GM13976 (cell line): ENCODE results near the gene TUBG1.

Experiments
- DNase-seq: peaks from one replicate; pipeline ENCODE4 v3.0.0; 2012; ENCODE audit warnings: low spot score
- in situ Hi-C: fragments of 300-500 bp; cut with MboI; formaldehyde crosslinking; loops from one replicate; pipeline ENCODE4 v1.12.0; 2022; ENCODE audit warnings: low sequenced_read_pairs, mixed read lengths, inconsistent platforms; ENCODE audit not compliant: unreplicated experiment
- TF ChIP-seq, protein P1 (sequence below): IDR thresholded peaks from 2 replicates; pipeline ENCODE4 v1.5.1; 2012; ENCODE audit warnings: borderline replicate concordance, mild to moderate bottlenecking; ENCODE audit not compliant: insufficient read depth; ENCODE audit errors: extremely low read depth, missing control alignments, control extremely low read depth

The TUBG1 gene

GRCh38 chr17:42609182-42609813, at the start of gene TUBG1, which contains the start of gene RETREG3:
Gene TUBG1, plus strand, starts transcription at chr17:42609683. Its CDS starts 55 bp downstream, at chr17:42609738.
Gene RETREG3, minus strand, starts transcription at chr17:42609374. Its CDS starts 50 bp downstream, at chr17:42609324.
- TF ChIP-seq, protein P1, sequence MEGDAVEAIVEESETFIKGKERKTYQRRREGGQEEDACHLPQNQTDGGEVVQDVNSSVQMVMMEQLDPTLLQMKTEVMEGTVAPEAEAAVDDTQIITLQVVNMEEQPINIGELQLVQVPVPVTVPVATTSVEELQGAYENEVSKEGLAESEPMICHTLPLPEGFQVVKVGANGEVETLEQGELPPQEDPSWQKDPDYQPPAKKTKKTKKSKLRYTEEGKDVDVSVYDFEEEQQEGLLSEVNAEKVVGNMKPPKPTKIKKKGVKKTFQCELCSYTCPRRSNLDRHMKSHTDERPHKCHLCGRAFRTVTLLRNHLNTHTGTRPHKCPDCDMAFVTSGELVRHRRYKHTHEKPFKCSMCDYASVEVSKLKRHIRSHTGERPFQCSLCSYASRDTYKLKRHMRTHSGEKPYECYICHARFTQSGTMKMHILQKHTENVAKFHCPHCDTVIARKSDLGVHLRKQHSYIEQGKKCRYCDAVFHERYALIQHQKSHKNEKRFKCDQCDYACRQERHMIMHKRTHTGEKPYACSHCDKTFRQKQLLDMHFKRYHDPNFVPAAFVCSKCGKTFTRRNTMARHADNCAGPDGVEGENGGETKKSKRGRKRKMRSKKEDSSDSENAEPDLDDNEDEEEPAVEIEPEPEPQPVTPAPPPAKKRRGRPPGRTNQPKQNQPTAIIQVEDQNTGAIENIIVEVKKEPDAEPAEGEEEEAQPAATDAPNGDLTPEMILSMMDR = no peak
- in situ Hi-C loops = no loop called here
- DNase-seq = peak; percentile 100

DNA sequence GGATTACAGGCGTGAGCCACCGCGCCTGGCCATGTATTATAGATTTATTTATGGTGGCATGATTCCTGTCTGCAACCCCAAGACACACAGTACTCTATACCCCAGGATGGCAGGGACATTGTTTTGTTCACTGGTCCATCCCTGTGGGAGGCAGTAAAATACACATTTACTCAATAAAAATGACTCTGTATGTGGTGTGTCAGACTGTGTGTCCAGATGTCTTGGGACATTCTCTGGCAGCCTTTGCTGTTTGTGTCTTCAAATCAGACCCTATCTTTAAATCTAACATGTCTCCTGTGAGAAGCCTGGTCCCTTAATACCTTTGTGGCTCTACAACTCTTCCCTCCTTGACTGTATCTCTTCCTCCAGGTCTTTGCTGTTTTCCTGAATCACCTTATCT, 49.2 kb upstream of the TUBG1 start:
- in situ Hi-C loops = no loop called here
- DNase-seq = no peak
- TF ChIP-seq, protein P1 = no peak

DNA sequence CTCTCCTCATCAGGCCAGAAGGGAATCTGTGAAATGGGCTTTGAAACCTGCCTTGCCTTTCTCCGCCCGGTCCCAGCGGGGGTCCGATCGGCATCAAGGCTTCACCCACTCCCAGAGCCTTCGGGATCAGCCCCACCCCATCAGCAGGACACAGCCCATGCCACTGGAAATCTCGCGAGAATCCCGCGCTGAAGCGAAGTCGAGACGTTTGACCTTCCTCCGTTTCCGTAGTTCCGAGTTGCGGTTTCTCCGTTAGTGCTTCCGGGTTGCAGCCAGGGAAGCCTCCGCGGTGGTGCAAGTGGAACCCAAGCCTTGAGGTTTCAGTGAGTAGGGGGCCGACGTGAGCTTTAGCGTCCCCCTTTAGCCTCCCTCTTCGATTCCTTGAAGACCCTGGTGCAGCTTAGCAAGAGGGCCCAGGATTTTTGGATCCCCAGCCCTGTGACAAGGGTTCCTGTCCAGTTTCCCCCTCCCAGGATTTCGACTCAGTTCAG, 47.5 kb upstream of the TUBG1 start, which contains the start of gene COASY:
Gene COASY (plus strand): TSS at position 252 of the 491 bp plus-strand sequence. CDS start 475 bp downstream, outside the sequence.
- TF ChIP-seq, protein P1 = no peak
- DNase-seq = peak; percentile 98
- in situ Hi-C loops = no loop called here

- TF ChIP-seq, protein P1 = no peak
- in situ Hi-C loops = no loop called here
- DNase-seq = no peak
These were observed 46.9 kb upstream of the TUBG1 start for GRCh38 chr17:42562388-42563142.

DNA sequence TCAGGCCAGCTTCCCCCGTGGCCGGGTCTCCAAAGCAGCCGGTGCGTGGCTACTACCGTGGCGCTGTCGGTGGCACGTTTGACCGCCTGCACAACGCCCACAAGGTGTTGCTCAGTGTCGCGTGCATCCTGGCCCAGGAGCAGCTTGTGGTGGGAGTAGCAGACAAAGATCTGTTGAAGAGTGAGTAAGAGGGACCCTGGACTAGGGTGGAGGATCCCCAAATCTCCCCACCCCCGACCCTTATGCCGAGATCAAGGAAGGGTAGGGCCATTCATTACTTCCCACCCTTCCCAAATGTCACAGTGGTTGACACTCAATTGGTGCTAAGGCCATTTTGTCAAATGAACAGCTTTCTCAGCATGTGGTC, 46.4 kb upstream of the TUBG1 start:
- DNase-seq = no peak
- TF ChIP-seq, protein P1 = no peak
- in situ Hi-C loops = no loop called here

- TF ChIP-seq, protein P1 = no peak
- in situ Hi-C loops = no loop called here
- no peak for DNase-seq
These were observed 45.9 kb upstream of the TUBG1 start for GRCh38 chr17:42563543-42563942.
